Measurements from ENCODE around the gene FAM76A. TPM values are rescaled to one million over a fixed set of nuclear protein-coding genes. Genes with fewer than 3 reads are reported as not detected.
A peak's percentile ranks its signal among the peaks of the same experiment; 100 is the strongest.

Gene FAM76A
- total and polyA plus RNA-seq, 9 of the 15 experiments (the other 6 are each of a cell fraction or from before 2014, with no cell fraction given) = 9.5 to 14.6 (median 11.4) TPM

DNA sequence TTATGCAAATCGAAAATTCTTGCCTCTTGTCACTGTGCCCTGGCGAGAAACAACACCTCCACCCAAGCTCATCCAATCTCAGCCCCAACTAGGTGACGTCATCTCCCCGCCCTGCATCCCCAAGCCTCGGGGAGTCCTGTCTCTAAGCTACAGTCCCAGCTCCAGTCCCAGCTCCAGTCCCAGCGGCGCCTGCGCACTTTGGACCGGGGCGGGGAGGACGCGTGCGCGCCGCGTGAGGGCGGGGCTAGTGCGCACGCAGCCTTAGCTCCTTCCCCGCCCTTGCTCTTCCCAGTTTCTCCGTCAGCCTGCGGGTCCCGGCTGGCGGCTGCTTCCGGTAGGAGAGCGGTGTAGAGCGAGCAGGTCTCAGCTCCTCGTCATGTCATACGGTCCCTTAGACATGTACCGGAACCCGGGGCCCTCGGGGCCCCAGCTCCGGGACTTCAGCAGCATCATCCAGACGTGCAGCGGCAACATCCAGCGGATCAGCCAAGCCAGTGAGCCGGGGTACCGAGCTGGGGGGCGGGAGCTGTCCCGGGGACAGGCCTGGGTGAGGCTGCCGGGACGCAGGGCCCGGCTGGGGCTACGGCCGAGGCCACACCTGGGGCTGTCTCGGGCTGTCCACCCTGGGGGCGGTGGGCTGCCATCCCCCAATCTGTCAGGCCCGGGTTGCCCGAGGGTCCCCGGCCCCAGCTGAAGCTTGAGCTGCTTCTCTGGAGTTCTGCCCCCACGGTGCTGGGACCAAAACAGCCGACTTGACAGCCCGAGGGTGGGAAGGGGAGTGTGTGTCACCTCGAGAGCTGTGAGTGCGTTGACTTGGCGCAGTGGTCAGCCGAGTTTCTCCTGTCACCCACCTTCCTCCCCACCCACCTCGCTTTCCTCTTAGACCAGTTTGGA, 47.4 kb downstream of the FAM76A start, which contains the start of gene STX12 (continued):
- TF ChIP-seq NR0B1 (IDR thresholded peaks at IDR 0.05; ENCODE audit: partially characterized antibody) (no peak), CTBP1 (IDR thresholded peaks at IDR 0.05; ENCODE audit: borderline replicate concordance) (peak; percentile 97), OTX1 (CRISPR knock-in tag; IDR thresholded peaks at IDR 0.05) (no peak), TBL1XR1 (IDR thresholded peaks at IDR 0.05; ENCODE audit: low read length in 2 of 2) (0 out of 4 replicates have a peak, but pooled peaks of 1 of the 2 experiments have one; percentile 19), CBX5 (IDR thresholded peaks at IDR 0.05; ENCODE audit: borderline replicate concordance, low read depth) (no peak), PHB2 (IDR thresholded peaks at IDR 0.05; ENCODE audit: low read depth) (no peak), KHSRP (IDR thresholded peaks at IDR 0.05) (0 out of 2 replicates have a peak, but pooled peaks have one; percentile 4), SAFB2 (IDR thresholded peaks at IDR 0.05; ENCODE audit: borderline replicate concordance, low read depth, low read length, severe bottlenecking) (no peak), ZNF785 (CRISPR knock-in tag; IDR thresholded peaks at IDR 0.05) (no peak), ZNF23 (CRISPR knock-in tag; IDR thresholded peaks at IDR 0.05) (no peak), ZNF589 (CRISPR knock-in tag; IDR thresholded peaks at IDR 0.05; ENCODE audit: low read depth) (peak; percentile 56; the same call in 1 of the 2 replicates), TAF15 (IDR thresholded peaks at IDR 0.05; ENCODE audit: low read depth, low read length) (no peak), ZNF644 (tag; IDR thresholded peaks at IDR 0.05; ENCODE audit: low read depth) (no peak), XRCC5 (IDR thresholded peaks at IDR 0.05; ENCODE audit: low read depth, low read length) (no peak), ZBTB17 (CRISPR knock-in tag; IDR thresholded peaks at IDR 0.05) (0 out of 2 replicates have a peak, but pooled peaks have one; percentile 76), XRCC4 (IDR thresholded peaks at IDR 0.05; ENCODE audit: extremely low read depth, insufficient read depth, insufficient read length) (no peak), CBFA2T3 (IDR thresholded peaks at IDR 0.05) (no peak), ZMIZ1 (IDR thresholded peaks at IDR 0.05; ENCODE audit: low read depth in 2 of 2, low read length in 2 of 2) (0 out of 4 replicates have a peak, but pooled peaks of 1 of the 2 experiments have one; percentile 21), ZNF668 (CRISPR knock-in tag; IDR thresholded peaks at IDR 0.05) (no peak)
- TF ChIP-seq, protein P1, sequence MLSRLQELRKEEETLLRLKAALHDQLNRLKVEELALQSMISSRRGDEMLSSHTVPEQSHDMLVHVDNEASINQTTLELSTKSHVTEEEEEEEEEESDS (CRISPR knock-in tag; IDR thresholded peaks at IDR 0.05) = no peak
- TF ChIP-seq, protein P2, sequence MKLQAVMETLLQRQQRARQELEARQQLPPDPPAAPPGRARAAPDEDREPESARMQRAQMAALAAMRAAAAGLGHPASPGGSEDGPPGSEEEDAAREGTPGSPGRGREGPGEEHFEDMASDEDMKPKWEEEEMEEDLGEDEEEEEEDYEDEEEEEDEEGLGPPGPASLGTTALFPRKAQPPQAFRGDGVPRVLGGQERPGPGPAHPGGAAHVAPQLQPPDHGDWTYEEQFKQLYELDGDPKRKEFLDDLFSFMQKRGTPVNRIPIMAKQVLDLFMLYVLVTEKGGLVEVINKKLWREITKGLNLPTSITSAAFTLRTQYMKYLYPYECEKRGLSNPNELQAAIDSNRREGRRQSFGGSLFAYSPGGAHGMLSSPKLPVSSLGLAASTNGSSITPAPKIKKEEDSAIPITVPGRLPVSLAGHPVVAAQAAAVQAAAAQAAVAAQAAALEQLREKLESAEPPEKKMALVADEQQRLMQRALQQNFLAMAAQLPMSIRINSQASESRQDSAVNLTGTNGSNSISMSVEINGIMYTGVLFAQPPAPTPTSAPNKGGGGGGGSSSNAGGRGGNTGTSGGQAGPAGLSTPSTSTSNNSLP (IDR thresholded peaks at IDR 0.05; ENCODE audit: borderline replicate concordance, low read depth, low read length) = no peak

Data from K562 (cell line).